ENCODE results near the gene FBXL7.

FBXL7 gene

DNA sequence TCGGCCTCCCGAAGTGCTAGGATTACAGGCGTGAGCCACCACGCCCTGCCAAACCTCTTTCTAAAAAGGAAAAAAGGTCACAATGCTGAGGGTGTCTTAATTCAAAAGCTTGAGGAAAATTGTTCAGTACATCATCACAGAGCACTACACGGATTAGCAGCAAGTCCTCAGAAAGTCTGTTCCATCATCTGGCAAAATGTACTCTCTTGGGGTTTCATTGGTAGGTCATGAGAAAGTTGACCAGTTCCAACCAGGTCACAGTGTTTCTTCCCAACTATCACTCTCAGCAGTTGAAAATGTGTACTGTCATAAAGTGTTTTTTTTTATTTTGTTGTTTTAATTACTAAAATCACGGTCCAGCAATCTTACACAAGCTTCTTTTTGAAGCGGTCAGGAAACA is 299.6 kb downstream of the FBXL7 start:
- Histone ChIP-seq H3K4me1 (ENCODE audit: insufficient read depth, low read length) (peaks cover 6% of the 10 kb centered on the region), H3K9ac (ENCODE audit: low read depth, low read length) (no peak overlapping the region), H3K79me2 (ENCODE audit: insufficient read depth, low read length) (no peaks in the 10 kb centered on the region), H3K9me3 (ENCODE audit: insufficient read depth, low read length, severe bottlenecking) (peaks cover 11% of the 10 kb centered on the region), H3K27ac (ENCODE audit: low read length) (no peak overlapping the region), H4K20me1 (ENCODE audit: insufficient read depth, low read length) (no peaks in the 10 kb centered on the region), H2AFZ (ENCODE audit: low read depth, low read length) (no peak overlapping the region), H3K36me3 (ENCODE audit: insufficient read depth, low read length) (no peaks in the 10 kb centered on the region), H3K4me3 (ENCODE audit: low read depth in 1 of 2, low read length in 2 of 2) (no peak overlapping the region), H3K27me3 (ENCODE audit: insufficient read depth, low read length, poor library complexity) (no peaks in the 10 kb centered on the region), H3K4me2 (ENCODE audit: insufficient read depth, low read length) (no peak overlapping the region)
- DNase-seq = no peak
- TF ChIP-seq, protein P1, sequence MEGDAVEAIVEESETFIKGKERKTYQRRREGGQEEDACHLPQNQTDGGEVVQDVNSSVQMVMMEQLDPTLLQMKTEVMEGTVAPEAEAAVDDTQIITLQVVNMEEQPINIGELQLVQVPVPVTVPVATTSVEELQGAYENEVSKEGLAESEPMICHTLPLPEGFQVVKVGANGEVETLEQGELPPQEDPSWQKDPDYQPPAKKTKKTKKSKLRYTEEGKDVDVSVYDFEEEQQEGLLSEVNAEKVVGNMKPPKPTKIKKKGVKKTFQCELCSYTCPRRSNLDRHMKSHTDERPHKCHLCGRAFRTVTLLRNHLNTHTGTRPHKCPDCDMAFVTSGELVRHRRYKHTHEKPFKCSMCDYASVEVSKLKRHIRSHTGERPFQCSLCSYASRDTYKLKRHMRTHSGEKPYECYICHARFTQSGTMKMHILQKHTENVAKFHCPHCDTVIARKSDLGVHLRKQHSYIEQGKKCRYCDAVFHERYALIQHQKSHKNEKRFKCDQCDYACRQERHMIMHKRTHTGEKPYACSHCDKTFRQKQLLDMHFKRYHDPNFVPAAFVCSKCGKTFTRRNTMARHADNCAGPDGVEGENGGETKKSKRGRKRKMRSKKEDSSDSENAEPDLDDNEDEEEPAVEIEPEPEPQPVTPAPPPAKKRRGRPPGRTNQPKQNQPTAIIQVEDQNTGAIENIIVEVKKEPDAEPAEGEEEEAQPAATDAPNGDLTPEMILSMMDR (IDR thresholded peaks at IDR 0.05; ENCODE audit: borderline replicate concordance, extremely low read depth, low read length, poor library complexity, severe bottlenecking) = no peak
- TF ChIP-seq EZH2 (IDR thresholded peaks at IDR 0.05; ENCODE audit: borderline replicate concordance, low read depth, low read length, severe bottlenecking) = no peak
- no peak for ATAC-seq (ENCODE audit: insufficient read depth, low read depth)

DNA sequence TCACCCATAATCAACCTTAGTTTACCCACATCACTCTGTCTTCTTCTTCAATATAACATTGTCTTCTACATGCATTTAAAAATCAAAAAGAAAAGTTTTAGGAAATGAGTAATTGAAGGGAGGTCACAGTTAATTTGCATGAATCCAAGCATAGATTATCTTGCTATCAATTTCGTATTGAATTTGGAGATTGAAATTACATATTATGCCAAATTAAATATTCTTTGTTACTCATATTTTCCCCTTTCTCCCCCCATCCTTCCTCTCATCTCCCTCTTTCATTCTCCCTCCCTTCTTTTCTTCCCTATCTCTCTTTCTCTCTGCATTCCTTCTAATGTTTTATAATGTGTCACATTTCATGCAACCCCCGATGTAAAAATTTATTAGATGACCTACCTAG is 303.3 kb downstream of the FBXL7 start:
- Histone ChIP-seq H3K9ac (ENCODE audit: low read depth, low read length) (no peak overlapping the region), H3K79me2 (ENCODE audit: insufficient read depth, low read length) (no peaks in the 10 kb centered on the region), H3K4me2 (ENCODE audit: insufficient read depth, low read length) (no peak overlapping the region), H4K20me1 (ENCODE audit: insufficient read depth, low read length) (no peaks in the 10 kb centered on the region; the same call in 1 of the 2 replicates), H3K4me3 (ENCODE audit: low read depth in 1 of 2, low read length in 2 of 2) (no peak overlapping the region), H3K27ac (ENCODE audit: low read length) (no peak overlapping the region), H3K9me3 (ENCODE audit: insufficient read depth, low read length, severe bottlenecking) (peaks cover 14% of the 10 kb centered on the region), H3K4me1 (ENCODE audit: insufficient read depth, low read length) (no peaks in the 10 kb centered on the region), H3K27me3 (ENCODE audit: insufficient read depth, low read length, poor library complexity) (no peaks in the 10 kb centered on the region), H2AFZ (ENCODE audit: low read depth, low read length) (no peak overlapping the region), H3K36me3 (ENCODE audit: insufficient read depth, low read length) (no peaks in the 10 kb centered on the region)
- DNase-seq = no peak
- TF ChIP-seq EZH2 (IDR thresholded peaks at IDR 0.05; ENCODE audit: borderline replicate concordance, low read depth, low read length, severe bottlenecking) = no peak
- TF ChIP-seq, protein P1 (IDR thresholded peaks at IDR 0.05; ENCODE audit: borderline replicate concordance, extremely low read depth, low read length, poor library complexity, severe bottlenecking) = no peak
- ATAC-seq (ENCODE audit: insufficient read depth, low read depth) = no peak

DNA sequence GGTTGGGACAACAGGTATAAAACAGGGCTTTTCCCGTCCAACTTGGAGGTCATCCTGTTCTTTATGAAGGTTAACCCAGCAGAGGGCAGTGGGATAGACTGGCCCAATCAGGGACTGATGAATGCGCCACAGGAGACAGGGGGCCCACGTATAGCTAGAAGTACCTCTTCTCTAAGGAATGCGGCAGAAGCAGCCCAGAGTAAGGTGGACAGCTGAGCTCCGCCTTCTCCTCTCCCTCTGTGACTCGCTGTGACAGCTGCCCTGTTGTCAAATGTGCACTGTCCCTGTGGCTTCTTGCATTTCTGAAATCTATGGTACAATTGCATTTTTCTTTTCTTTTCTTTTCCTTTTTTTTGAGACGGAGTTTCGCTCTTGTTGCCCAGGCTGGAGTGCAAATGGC is 306.6 kb downstream of the FBXL7 start:
- H3K4me3 ChIP-seq (ENCODE audit: low read depth in 1 of 2, low read length in 2 of 2) = no peak overlapping the region
- TF ChIP-seq, protein P1 (IDR thresholded peaks at IDR 0.05; ENCODE audit: borderline replicate concordance, extremely low read depth, low read length, poor library complexity, severe bottlenecking) = no peak
- no peak for TF ChIP-seq EZH2 (IDR thresholded peaks at IDR 0.05; ENCODE audit: borderline replicate concordance, low read depth, low read length, severe bottlenecking)
- no peak overlapping the region for H3K4me2 ChIP-seq (ENCODE audit: insufficient read depth, low read length)
- H3K9ac ChIP-seq (ENCODE audit: low read depth, low read length) = no peak overlapping the region
- no peaks in the 10 kb centered on the region for H3K79me2 ChIP-seq (ENCODE audit: insufficient read depth, low read length)
- no peaks in the 10 kb centered on the region for H3K36me3 ChIP-seq (ENCODE audit: insufficient read depth, low read length)
- no peaks in the 10 kb centered on the region for H3K27me3 ChIP-seq (ENCODE audit: insufficient read depth, low read length, poor library complexity)
- no peaks in the 10 kb centered on the region; the same call in 1 of the 2 replicates for H4K20me1 ChIP-seq (ENCODE audit: insufficient read depth, low read length)
- H3K4me1 ChIP-seq (ENCODE audit: insufficient read depth, low read length) = no peaks in the 10 kb centered on the region
- no peak for DNase-seq
- no peak for ATAC-seq (ENCODE audit: insufficient read depth, low read depth)
- peaks cover 14% of the 10 kb centered on the region for H3K9me3 ChIP-seq (ENCODE audit: insufficient read depth, low read length, severe bottlenecking)
- no peak overlapping the region for H3K27ac ChIP-seq (ENCODE audit: low read length)
- no peak overlapping the region for H2AFZ ChIP-seq (ENCODE audit: low read depth, low read length)

DNA sequence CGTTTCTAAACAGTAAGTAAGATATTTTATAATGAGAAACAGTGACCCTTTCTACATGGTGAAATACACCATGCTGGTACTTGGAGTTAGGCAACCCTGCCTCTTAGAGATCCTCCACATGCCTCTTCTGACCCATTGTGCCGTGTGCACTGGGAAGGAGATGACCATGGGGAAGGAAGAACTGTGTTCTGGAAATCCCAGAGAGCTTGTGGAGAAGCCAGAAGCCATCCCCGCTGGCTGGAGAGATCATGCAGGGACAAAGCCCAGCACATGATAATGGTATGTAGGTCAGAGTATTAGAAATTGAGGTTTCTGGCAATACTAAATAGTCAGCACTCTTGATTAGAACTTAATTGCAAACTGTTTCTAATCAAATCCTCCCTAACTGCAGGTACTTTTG is 307.3 kb downstream of the FBXL7 start:
- no peak for DNase-seq
- H3K27me3 ChIP-seq (ENCODE audit: insufficient read depth, low read length, poor library complexity) = no peaks in the 10 kb centered on the region
- no peak overlapping the region for H3K27ac ChIP-seq (ENCODE audit: low read length)
- no peaks in the 10 kb centered on the region for H3K79me2 ChIP-seq (ENCODE audit: insufficient read depth, low read length)
- peaks cover 14% of the 10 kb centered on the region for H3K9me3 ChIP-seq (ENCODE audit: insufficient read depth, low read length, severe bottlenecking)
- no peak overlapping the region for H2AFZ ChIP-seq (ENCODE audit: low read depth, low read length)
- H4K20me1 ChIP-seq (ENCODE audit: insufficient read depth, low read length) = no peaks in the 10 kb centered on the region; the same call in 1 of the 2 replicates
- no peaks in the 10 kb centered on the region for H3K36me3 ChIP-seq (ENCODE audit: insufficient read depth, low read length)
- H3K4me3 ChIP-seq (ENCODE audit: low read depth in 1 of 2, low read length in 2 of 2) = no peak overlapping the region
- ATAC-seq (ENCODE audit: insufficient read depth, low read depth) = no peak
- H3K9ac ChIP-seq (ENCODE audit: low read depth, low read length) = no peak overlapping the region
- H3K4me2 ChIP-seq (ENCODE audit: insufficient read depth, low read length) = no peak overlapping the region
- TF ChIP-seq, protein P1 (IDR thresholded peaks at IDR 0.05; ENCODE audit: borderline replicate concordance, extremely low read depth, low read length, poor library complexity, severe bottlenecking) = no peak
- no peak for TF ChIP-seq EZH2 (IDR thresholded peaks at IDR 0.05; ENCODE audit: borderline replicate concordance, low read depth, low read length, severe bottlenecking)
- H3K4me1 ChIP-seq (ENCODE audit: insufficient read depth, low read length) = no peaks in the 10 kb centered on the region

Data from DND-41 (cell line).